Myocyte (in vitro differentiated cells): ENCODE results near the gene SDF2L1. TPM values are rescaled to one million over a fixed set of nuclear protein-coding genes. Genes with fewer than 3 reads are reported as not detected.
A peak's percentile ranks its signal among the peaks of the same experiment; 100 is the strongest.
"Not testable (repeated sequence)": the region's sequence is repeated elsewhere in the genome, so short reads cannot be mapped to it uniquely, and the experiment has no call there.

Source experiments
- DNase-seq: peaks from one replicate; pipeline ENCODE4 v3.0.0-alpha.2; 2012; ENCODE audit warnings: low read depth
- total RNA-seq: library from RNA; depleted of rRNA; stranded (reverse); fragments of >200 nt; gene quantifications from 2 replicates; pipeline ENCODE4 v1.2.3, GENCODE V29; 2014

Gene SDF2L1
- total RNA-seq, 1 donor from 2014 or later: 63.1 TPM

- no peak for DNase-seq
Observed at GRCh38 chr22:21660904-21661303, 18.8 kb downstream of the SDF2L1 start.

GRCh38 chr22:21661991-21662390 is 19.9 kb downstream of the SDF2L1 start:
- no peak for DNase-seq

- no peak for DNase-seq
Observed at GRCh38 chr22:21663738-21664137, 21.6 kb downstream of the SDF2L1 start.

DNA sequence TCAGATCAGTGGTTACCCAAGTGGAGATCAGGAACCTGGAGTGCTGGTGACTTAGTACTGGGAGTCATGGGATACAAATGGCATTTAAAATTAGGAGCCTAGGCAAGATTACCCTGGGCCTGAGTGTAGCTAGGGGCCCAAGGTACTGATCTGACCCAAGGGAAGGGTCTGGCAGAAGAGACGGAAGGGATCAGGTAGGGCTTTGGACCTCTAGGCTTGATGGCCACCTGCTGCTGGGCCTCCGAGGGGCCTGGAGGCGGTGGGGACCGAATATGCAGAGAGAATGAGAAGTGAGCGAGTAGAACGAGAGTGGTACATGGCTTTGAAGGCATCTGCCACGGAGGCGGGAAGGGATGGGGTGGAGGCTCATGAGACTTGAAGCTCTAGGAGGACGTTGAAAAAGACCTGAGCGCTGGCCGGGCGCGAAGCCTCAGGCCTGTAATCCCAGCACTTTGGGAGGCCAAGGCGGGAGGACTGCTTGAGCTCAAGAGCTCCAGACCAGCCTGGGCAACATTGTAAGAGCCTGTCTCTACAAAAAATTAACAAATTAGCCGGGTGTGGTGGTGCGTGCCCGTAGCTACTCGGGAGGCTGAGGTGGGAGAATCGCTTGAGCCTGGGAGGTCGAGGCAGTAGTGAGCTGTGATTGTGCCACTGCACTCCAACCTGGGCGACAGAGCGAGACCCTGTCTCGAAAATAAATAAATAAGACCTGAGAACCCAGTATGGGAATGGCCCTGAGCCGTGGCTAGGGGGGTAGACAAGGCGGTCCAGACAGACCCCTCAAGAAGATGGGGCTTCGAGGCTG is 23.1 kb downstream of the SDF2L1 start:
- no peak for DNase-seq

DNA sequence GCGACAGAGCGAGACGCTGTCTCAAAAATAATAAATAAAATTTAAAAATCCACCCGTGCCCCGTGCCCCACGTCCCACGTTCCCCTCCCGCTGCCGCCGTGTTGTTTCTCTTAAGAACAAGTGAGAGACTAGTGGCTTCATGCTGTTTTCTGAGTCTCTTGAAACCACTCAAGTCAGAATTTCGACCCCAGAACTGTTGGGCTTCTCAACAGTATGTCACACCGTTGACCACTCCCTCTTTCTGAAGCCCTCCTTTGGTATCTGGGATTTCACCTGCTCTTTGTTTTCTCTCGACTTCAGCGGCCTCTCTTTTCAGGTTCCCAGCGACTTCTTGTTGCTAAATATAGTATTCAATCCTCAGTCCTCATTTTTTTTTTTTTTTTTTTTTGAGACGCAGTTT is 24.7 kb downstream of the SDF2L1 start:
- DNase-seq: no peak

DNA sequence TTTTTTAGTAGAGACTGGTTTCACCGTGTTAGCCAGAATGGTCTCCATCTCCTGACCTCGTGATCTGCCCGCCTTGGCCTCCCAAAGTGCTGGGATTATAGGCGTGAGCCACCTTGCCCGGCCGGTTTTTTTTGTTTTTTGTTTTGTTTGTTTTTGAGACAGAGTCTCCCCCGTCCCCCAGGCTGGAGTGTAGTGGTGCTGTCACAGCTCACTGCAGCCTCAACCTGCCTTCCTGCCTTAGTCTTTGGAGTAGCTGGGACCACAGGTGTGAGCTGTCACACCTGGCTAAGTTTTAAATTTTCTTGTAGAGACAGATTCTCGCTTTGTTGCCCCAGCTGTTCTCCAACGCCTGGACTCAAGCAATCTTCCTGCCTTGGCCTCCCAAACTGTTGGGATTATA is 26.9 kb downstream of the SDF2L1 start:
- no peak for DNase-seq

- DNase-seq: no peak
Observed at GRCh38 chr22:21672107-21672629, 30.1 kb downstream of the SDF2L1 start.

DNA sequence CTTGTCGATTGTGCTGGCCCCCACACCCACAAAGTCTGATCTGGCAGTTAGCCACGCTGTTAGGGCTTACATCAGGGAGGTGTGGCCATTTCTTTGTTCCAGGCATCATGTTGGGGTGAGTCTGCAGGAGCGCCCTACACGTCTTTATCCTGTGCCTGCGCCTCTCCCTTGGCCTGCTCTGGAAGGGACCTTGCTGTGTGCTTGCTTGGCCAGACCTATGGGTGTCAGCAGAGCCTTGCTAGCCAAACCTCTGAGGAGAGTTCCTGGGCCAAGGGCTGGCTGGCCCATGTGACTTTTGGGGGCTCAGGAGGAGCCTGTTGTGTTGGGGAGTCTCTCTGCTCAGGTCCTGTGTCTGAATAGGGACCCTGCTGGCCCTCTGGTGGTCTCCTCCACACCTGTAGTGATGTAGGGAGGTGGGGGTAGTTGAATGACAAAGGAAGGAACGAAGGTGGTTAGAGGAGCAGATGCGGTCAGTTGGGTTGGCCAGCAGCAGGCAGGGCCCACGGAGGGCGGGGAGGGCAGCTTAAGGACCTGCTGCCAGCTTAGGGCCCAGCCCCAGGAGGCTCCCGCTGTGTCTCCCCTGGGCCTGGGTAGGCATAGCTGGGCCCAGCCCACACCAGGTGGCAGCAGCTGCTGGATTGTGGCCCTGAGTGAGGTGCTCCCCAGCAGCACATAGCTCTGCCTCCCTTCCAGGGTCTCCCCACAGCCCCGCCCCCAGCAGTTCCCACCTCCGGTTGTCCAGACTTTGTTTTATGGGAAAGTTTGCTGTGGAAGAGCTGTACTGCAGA is 31.6 kb downstream of the SDF2L1 start:
- DNase-seq: peak; percentile 31

DNA sequence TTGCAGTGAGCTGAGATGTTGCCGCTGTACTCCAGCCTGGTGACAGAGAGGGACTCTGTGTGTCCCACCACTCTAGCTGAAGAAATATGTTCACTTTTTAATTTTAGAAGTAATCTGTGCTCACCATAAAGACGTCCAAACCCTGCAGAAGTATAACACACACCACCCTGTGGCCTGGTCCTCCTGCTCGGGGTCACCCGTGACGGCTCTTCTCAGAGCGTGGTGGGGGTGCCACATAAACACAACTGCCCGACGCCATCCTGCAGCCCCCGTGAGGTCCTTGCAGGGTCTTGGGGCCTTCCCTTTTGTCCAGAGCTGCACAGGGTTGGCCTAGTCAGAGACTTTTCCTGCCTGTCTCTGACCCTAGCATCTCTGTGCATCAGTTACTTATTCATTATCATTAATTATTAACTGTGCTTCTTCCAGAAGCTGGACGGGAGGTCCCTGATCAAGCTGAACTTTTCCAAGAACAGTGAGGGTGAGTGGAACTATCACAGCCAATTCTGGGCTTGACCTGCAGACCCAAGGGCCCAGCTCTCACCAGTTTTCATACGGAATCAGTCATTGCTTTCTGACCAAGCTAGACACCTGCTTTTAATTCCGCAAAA is 32.6 kb downstream of the SDF2L1 start:
- no peak for DNase-seq

DNA sequence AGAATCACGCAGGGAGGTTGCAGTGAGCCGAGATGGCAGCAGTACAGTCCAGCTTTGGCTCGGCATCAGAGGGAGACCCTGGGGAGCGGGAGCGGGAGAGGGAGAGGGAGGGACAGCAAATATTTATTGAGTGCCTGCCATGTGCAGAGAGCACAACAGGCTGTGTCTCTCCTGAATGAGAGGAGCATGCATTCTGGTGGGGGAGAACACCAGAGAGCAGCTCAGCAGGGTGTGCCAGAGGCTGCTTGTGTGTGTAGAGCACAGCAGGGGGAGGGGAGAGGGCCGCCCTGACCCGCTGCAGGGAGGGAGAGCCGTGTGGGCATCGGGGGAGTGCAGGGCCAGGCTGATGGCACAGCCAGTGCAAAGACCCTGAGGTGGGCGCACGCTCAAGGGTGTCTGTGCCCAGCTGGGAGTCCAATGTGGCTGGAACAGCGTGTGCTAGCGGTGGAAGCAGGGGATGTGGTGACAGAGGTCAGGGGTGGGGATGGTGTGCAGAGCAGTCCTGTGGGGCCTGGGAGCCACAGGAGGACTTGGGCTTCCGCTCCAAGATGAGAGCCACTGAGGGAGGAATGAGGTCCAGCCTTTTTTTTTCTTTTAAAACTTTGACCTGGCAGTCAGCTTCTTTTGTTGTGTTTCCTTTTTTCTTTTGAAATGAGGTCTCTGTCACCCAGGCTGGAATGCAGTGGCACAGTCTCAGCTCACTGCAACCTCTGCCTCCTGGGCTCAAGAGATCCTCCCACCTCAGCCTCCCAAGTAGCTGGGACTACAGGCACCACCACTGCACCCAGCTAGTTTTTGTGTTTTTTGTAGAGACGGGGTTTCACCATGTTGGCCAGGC is 35.7 kb downstream of the SDF2L1 start:
- DNase-seq: no peak

DNA sequence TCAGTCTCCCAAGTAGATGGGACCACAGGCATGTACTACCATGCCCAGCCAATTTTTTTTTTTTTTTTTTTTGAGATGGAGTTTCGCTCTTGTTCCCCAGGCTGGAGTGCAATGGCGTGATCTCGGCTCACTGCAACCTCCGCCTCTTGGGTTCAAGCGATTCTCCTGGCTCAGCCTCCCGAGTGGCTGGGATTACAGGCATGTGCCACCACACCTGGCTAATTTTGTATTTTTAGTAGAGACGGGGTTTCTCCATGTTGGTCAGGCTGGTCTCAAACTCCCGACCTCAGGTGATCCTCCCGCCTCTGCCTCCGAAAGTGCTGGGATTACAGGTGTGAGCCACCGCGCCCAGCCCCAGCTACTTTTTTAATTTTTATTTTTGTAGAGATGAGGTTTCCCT is 36.7 kb downstream of the SDF2L1 start:
- DNase-seq: not testable (repeated sequence)

DNA sequence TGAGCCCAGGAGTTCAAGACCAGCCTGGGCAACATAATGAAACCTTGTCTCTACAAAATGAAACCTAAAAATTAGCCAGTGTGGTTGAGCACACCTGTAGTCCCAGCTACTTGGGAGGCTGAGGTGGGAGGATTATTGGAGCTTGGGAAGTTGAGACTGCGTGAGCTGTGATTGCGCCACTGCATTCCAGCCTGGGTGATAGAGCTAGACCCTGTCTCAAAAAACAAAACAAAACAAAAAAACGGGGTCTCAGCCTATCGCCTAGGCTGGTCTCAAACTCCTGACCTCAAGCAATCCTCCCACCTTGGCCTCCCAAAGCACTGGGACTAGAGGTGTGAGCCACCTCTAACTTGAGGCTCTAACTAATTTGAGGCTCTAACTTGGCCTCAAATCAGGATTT is 37.3 kb downstream of the SDF2L1 start:
- DNase-seq: no peak

DNA sequence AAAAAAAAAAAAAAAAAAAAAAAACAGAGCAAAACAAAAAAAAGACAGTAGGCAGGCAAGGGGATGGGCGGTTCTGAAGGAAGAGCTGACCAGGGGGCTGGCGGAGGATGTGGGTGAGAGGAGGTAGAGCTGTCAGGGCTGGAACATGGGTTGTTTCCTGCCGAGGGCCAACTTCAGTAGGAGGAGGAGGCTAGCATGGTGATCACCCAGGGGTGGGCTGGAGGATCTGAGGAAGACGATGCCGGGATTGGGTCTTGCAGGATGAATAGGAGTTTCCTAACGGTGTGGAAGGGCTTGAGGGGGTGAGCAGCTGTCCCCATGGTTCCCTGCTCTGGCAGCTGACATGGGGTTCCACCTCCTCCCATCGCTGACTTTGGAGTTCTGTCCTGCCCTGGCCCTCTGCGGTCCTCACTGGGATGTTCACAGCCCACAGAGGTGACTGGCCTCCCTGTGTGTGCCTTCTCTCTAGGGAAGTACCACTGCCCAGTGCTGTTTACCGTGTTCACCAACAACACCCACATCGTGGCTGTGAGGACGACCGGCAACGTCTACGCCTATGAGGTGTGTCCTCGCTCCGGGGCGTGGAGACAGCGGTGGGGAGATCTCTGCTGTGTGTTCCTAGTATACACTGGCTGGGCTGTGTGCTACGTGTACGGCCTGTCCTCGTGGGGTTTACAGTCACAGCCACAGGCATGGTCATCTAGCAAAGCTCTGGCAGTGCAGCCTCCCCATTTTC is 38.9 kb downstream of the SDF2L1 start:
- DNase-seq: no peak

DNA sequence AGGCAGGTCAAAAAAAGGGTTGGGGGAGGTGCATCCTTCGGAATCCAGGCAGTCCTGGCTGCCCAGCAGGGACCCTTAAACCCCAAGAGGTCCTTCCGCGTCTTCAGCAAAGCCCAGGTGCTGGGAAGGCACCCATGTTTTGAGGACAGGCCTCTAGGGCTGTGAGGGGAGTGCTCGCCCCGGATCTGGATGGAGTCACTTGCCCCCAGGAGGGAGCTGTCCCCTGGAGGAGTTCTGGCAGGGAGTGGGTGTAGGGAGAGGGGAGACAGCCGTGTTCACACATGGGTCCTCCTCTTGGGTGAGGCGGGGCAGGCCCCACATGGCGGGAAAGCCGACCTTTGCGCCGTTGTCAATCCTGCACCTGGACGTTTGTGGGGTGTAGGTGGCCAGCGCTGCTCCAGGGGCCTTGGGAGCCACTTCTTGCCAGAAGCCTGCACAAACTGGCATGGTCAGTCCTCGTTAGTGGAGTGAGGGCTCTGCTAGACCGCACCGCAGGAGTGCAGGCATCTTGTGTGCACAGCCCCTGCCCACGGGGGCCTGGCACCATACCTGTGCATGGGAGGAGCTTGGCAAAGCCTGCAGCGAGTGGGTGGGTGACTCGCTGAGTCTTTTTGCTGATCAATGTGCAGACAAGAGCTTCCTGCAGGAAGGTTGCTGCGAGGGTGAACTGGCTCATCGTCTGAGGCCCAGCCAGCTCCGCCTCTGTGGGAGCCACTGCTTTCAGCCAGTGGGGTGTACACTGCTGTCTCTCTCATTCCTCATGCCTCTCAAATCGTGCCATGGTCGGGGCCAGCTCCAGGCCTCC is 39.7 kb downstream of the SDF2L1 start:
- no peak for DNase-seq

DNA sequence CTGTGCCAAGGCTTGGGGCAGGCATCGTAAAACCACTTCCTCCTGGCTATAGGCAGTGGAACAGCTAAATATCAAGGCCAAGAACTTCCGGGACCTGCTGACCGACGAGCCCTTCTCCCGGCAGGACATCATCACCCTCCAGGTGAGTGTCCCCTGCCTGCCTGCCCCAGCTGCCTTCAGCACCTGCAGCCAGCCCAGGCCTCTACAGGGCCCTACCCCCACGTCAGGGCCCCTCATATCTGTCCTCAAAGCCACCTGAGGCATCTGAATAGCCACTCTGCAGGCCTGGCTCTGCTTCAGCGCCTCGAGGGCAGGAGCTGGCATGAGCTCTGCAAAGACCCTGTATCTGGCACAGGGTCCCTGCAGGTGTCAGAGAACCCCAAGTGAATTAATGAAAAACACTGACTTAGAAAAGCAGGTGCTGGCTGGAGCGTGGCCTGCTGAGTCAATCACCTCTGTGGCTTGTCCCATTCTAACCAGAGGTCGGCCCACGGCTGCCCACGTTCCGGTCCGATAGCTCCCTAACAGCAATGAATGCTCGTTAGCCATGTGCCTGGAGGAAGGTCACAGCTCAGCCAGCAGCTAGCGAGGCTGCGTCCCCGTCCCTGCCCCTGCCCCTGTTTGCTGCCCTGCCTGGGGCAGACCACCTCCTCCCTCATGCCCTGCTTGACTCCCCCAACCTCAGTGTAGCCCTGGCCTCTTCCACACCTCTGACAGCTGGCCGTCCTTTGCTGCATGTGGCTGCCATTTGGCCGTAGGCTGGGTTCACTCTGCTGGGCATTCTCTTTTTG is 40.5 kb downstream of the SDF2L1 start:
- no peak for DNase-seq

DNA sequence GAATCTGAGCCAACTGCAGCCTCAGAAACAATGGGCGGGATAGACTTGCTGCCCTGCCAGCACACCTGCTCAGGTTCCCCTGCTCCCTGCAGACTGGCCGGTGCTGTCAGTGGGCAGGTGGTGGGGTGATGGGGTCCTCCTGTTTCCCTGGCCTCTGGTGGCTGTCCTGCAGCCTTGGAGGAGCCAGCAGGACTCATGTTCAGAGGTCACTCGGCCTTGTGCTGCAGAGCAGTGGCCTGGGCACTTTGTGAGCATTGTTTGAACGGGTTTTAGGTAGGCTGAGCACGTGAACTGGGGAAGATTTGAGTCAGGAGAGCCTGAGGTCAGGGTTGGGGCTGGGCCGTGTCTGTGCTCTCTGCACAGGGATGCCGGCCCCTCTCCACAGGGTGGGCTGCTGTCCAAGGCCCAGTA is 41.3 kb downstream of the SDF2L1 start:
- no peak for DNase-seq

DNA sequence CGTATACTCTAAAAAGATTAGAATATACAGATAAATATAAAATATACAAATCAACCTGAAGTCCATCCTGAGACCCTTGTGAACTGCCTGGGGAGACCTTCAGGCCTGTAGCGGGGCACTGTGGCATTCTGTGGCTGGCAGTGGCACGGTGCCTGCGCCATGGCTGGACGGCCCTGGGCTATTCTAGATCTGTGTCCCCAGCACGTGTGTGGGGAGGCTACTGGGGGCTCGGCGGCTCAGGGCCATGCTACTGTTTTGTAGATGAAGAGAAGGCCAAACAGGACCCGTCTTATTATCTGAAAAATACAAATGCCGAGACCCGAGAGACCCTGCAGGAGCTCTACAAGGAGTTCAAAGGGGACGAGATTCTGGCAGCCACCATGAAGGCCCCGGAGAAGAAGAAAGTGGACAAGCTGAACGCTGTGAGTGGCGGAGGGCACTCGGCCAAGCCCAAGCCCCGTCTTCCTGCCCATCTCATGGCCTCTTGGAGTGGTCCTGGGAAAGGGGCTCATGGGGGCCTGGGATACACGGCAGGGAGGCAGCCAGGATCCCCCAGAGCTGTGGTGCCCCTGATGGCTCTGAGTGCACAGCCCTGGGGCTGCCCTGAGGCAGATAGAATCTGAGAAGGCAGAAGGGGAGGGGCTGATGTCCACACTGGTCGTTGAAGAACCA is 42.5 kb downstream of the SDF2L1 start:
- no peak for DNase-seq

DNA sequence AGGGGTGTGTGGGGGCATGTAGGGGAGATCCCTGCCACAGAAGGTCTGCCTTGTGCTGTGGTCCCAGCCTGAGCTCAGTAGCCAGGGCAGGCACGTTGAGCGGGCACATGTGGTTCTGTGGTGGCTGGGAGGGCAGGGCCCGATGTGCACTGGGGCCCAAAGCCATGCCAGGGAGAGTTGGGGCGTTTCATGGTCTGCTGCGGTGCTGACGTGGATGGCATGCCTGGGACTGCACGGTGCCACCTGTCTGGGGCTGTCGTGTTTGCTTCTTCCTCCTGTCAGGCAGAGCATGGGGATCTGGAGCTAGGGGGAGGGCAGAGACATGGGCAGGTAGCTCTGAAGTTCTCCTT is 43.0 kb downstream of the SDF2L1 start:
- no peak for DNase-seq
